PFSK-1 (cell line): Measurements from ENCODE around the gene MX2.

Experiments
- FOXP2 ChIP-seq: optimal IDR thresholded peaks from 2 replicates; pipeline ENCODE3; 2011; ENCODE audit warnings: borderline replicate concordance, control low read depth, inconsistent platforms; ENCODE audit not compliant: insufficient read depth; ENCODE audit errors: extremely low read length, extremely low read depth
- POLR2AphosphoS5 ChIP-seq: IDR thresholded peaks from 2 replicates; pipeline ENCODE4 v1.6.1; 2012; ENCODE audit warnings: low read depth, mild to moderate bottlenecking, control low read depth, low read length, moderate library complexity
- REST ChIP-seq, 2 experiments: IDR thresholded peaks; 2 replicates each; pipeline versions ENCODE4 v1.6.1 to v1.8.0; 2011 to 2012; ENCODE audit warnings: low read depth in 2 of 2, low read length in 2 of 2, control low read depth in 1 of 2, inconsistent platforms in 1 of 2, mild to moderate bottlenecking in 1 of 2, moderate library complexity in 1 of 2; ENCODE audit not compliant: insufficient read depth in 1 of 2
- SIN3A ChIP-seq: IDR thresholded peaks from 2 replicates; pipeline ENCODE4 v1.6.1; 2012; ENCODE audit warnings: mild to moderate bottlenecking, low read length, moderate library complexity, borderline replicate concordance; ENCODE audit not compliant: insufficient read depth
- TAF1 ChIP-seq: IDR thresholded peaks from 2 replicates; pipeline ENCODE4 v1.6.1; 2012; ENCODE audit warnings: low read length, control low read depth, borderline replicate concordance; ENCODE audit not compliant: insufficient read depth

Gene MX2

GRCh38 chr21:41317458-41317857, 44.4 kb upstream of the MX2 start:
- no peak for TF ChIP-seq SIN3A
- TF ChIP-seq REST (IDR thresholded peaks at IDR 0.05; ENCODE audit: insufficient read depth in 1 of 2, low read depth in 2 of 2, low read length in 2 of 2), result no peak
- no peak for TF ChIP-seq FOXP2
- TF ChIP-seq TAF1, result no peak
- TF ChIP-seq POLR2AphosphoS5, result no peak

DNA sequence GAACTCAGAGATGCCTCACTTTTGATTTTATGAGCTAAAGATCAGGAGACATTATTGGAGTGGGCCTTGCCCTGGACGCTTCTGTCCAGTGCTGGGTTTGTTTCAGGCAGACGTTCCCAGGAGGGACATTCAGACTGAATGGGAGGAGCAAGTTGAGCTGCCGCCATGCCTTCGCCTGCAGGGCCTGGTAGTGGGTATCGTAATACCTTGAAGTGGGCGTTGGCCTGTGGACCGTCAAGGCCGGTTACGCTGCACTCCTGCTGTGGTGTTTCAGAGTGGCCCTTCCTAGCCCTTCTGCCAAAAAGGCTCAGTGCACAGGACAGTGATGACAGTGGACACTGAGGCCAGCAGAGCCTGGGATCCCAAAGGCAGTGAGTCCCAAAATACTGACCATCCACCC, 43.6 kb upstream of the MX2 start:
- TF ChIP-seq POLR2AphosphoS5, result no peak
- no peak for TF ChIP-seq TAF1
- no peak for TF ChIP-seq FOXP2

GRCh38 chr21:41319273-41319672, 42.6 kb upstream of the MX2 start:
- TF ChIP-seq SIN3A, result no peak
- no peak for TF ChIP-seq FOXP2
- TF ChIP-seq REST (IDR thresholded peaks at IDR 0.05; ENCODE audit: insufficient read depth in 1 of 2, low read depth in 2 of 2, low read length in 2 of 2), result no peak
- TF ChIP-seq POLR2AphosphoS5, result no peak
- no peak for TF ChIP-seq TAF1

- TF ChIP-seq REST (IDR thresholded peaks at IDR 0.05; ENCODE audit: insufficient read depth in 1 of 2, low read depth in 2 of 2, low read length in 2 of 2), result no peak
- TF ChIP-seq POLR2AphosphoS5, result no peak
- no peak for TF ChIP-seq SIN3A
- no peak for TF ChIP-seq TAF1
- TF ChIP-seq FOXP2, result no peak
Observed at GRCh38 chr21:41321211-41321907, 40.5 kb upstream of the MX2 start.

GRCh38 chr21:41321908-41322495, 39.8 kb upstream of the MX2 start:
- TF ChIP-seq TAF1 (no peak), POLR2AphosphoS5 (no peak), SIN3A (no peak), FOXP2 (no peak), REST (IDR thresholded peaks at IDR 0.05; ENCODE audit: insufficient read depth in 1 of 2, low read depth in 2 of 2, low read length in 2 of 2) (no peak)
